ENCODE measurements around the gene GRM7.

Gene GRM7

GRCh38 chr3:7290077-7290825, 429.3 kb downstream of the GRM7 start:
- WGBS, 2 experiments (ENCODE audit: insufficient coverage in 2 of 2): no CpG with 5 or more reads among the region's 1 CpG
- Histone ChIP-seq H3K9me3 (ENCODE audit: control insufficient read depth, low read length) (no peaks in the 10 kb centered on the region), H3K4me3 (ENCODE audit: extremely low read depth, insufficient read depth, low read length, poor library complexity, severe bottlenecking) (no peak overlapping the region), H3K36me3 (ENCODE audit: control insufficient read depth, insufficient read depth, low read length) (no peaks in the 10 kb centered on the region), H3K4me1 (ENCODE audit: control insufficient read depth, insufficient read depth, low read length, poor library complexity, severe bottlenecking) (peaks cover 9% of the 10 kb centered on the region), H3K27ac (ENCODE audit: low read depth, low read length, severe bottlenecking) (no peak overlapping the region)

GRCh38 chr3:7292362-7292761, 431.4 kb downstream of the GRM7 start:
- H3K4me1 ChIP-seq (ENCODE audit: control insufficient read depth, insufficient read depth, low read length, poor library complexity, severe bottlenecking): peaks cover under 1% of the 10 kb centered on the region
- no peaks in the 10 kb centered on the region for H3K36me3 ChIP-seq (ENCODE audit: control insufficient read depth, insufficient read depth, low read length)
- WGBS, 2 experiments (ENCODE audit: insufficient coverage in 2 of 2): 100% methylated on average over 1 to 2 of the region's 2 CpGs
- H3K9me3 ChIP-seq (ENCODE audit: control insufficient read depth, low read length): no peaks in the 10 kb centered on the region
- H3K4me3 ChIP-seq (ENCODE audit: extremely low read depth, insufficient read depth, low read length, poor library complexity, severe bottlenecking): no peak overlapping the region
- H3K27ac ChIP-seq (ENCODE audit: low read depth, low read length, severe bottlenecking): no peak overlapping the region

- H3K9me3 ChIP-seq (ENCODE audit: control insufficient read depth, low read length): no peaks in the 10 kb centered on the region
- WGBS, 2 experiments (ENCODE audit: insufficient coverage in 2 of 2): 100% methylated on average over 2 to 3 of the region's 7 CpGs
- H3K4me1 ChIP-seq (ENCODE audit: control insufficient read depth, insufficient read depth, low read length, poor library complexity, severe bottlenecking): no peaks in the 10 kb centered on the region
- H3K27ac ChIP-seq (ENCODE audit: low read depth, low read length, severe bottlenecking): no peak overlapping the region
- H3K4me3 ChIP-seq (ENCODE audit: extremely low read depth, insufficient read depth, low read length, poor library complexity, severe bottlenecking): no peak overlapping the region
- no peaks in the 10 kb centered on the region for H3K36me3 ChIP-seq (ENCODE audit: control insufficient read depth, insufficient read depth, low read length)
These were observed 432.4 kb downstream of the GRM7 start for GRCh38 chr3:7293286-7293685.

GRCh38 chr3:7305561-7305960, 444.6 kb downstream of the GRM7 start:
- Histone ChIP-seq H3K4me1 (ENCODE audit: control insufficient read depth, insufficient read depth, low read length, poor library complexity, severe bottlenecking) (peaks cover 30% of the 10 kb centered on the region), H3K4me3 (ENCODE audit: extremely low read depth, insufficient read depth, low read length, poor library complexity, severe bottlenecking) (no peak overlapping the region), H3K27ac (ENCODE audit: low read depth, low read length, severe bottlenecking) (no peak overlapping the region), H3K9me3 (ENCODE audit: control insufficient read depth, low read length) (peaks cover 5% of the 10 kb centered on the region), H3K36me3 (ENCODE audit: control insufficient read depth, insufficient read depth, low read length) (no peaks in the 10 kb centered on the region)
- WGBS, 2 experiments (ENCODE audit: insufficient coverage in 2 of 2): no CpG with 5 or more reads among the region's 1 CpG

GRCh38 chr3:7306901-7307300, 446.0 kb downstream of the GRM7 start:
- H3K27ac ChIP-seq (ENCODE audit: low read depth, low read length, severe bottlenecking): peak overlapping the region; percentile 42
- H3K4me3 ChIP-seq (ENCODE audit: extremely low read depth, insufficient read depth, low read length, poor library complexity, severe bottlenecking): no peak overlapping the region
- peaks cover 5% of the 10 kb centered on the region for H3K9me3 ChIP-seq (ENCODE audit: control insufficient read depth, low read length)
- WGBS, 2 experiments (ENCODE audit: insufficient coverage in 2 of 2): 80 to 90% methylated on average over 1 to 3 of the region's 3 CpGs
- peaks cover 30% of the 10 kb centered on the region for H3K4me1 ChIP-seq (ENCODE audit: control insufficient read depth, insufficient read depth, low read length, poor library complexity, severe bottlenecking)
- no peaks in the 10 kb centered on the region for H3K36me3 ChIP-seq (ENCODE audit: control insufficient read depth, insufficient read depth, low read length)

GRCh38 chr3:7307410-7307809, 446.5 kb downstream of the GRM7 start:
- H3K9me3 ChIP-seq (ENCODE audit: control insufficient read depth, low read length): peaks cover 5% of the 10 kb centered on the region
- H3K4me3 ChIP-seq (ENCODE audit: extremely low read depth, insufficient read depth, low read length, poor library complexity, severe bottlenecking): no peak overlapping the region
- peaks cover 30% of the 10 kb centered on the region for H3K4me1 ChIP-seq (ENCODE audit: control insufficient read depth, insufficient read depth, low read length, poor library complexity, severe bottlenecking)
- H3K36me3 ChIP-seq (ENCODE audit: control insufficient read depth, insufficient read depth, low read length): no peaks in the 10 kb centered on the region
- H3K27ac ChIP-seq (ENCODE audit: low read depth, low read length, severe bottlenecking): peak overlapping the region; percentile 43
- WGBS, 2 experiments (ENCODE audit: insufficient coverage in 2 of 2): 100% methylated on average over 1 of the region's 2 CpGs; no CpG with 5 or more reads in 1 of the 2 experiments

- Histone ChIP-seq H3K27ac (ENCODE audit: low read depth, low read length, severe bottlenecking) (peak overlapping the region; percentile 80), H3K36me3 (ENCODE audit: control insufficient read depth, insufficient read depth, low read length) (no peaks in the 10 kb centered on the region), H3K9me3 (ENCODE audit: control insufficient read depth, low read length) (peaks cover 2% of the 10 kb centered on the region), H3K4me1 (ENCODE audit: control insufficient read depth, insufficient read depth, low read length, poor library complexity, severe bottlenecking) (peaks cover 30% of the 10 kb centered on the region), H3K4me3 (ENCODE audit: extremely low read depth, insufficient read depth, low read length, poor library complexity, severe bottlenecking) (no peak overlapping the region)
- 37 to 70% methylated on average over 1 to 2 of the region's 3 CpGs for WGBS, 2 experiments (ENCODE audit: insufficient coverage in 2 of 2)
These were observed 448.8 kb downstream of the GRM7 start for GRCh38 chr3:7309641-7310102.

GRCh38 chr3:7315037-7315436, 454.1 kb downstream of the GRM7 start:
- no peaks in the 10 kb centered on the region for H3K4me1 ChIP-seq (ENCODE audit: control insufficient read depth, insufficient read depth, low read length, poor library complexity, severe bottlenecking)
- H3K36me3 ChIP-seq (ENCODE audit: control insufficient read depth, insufficient read depth, low read length): no peaks in the 10 kb centered on the region
- no peak overlapping the region for H3K27ac ChIP-seq (ENCODE audit: low read depth, low read length, severe bottlenecking)
- 86 to 91% methylated on average over 1 of the region's 1 CpG for WGBS, 2 experiments (ENCODE audit: insufficient coverage in 2 of 2)
- peaks cover 8% of the 10 kb centered on the region for H3K9me3 ChIP-seq (ENCODE audit: control insufficient read depth, low read length)
- no peak overlapping the region for H3K4me3 ChIP-seq (ENCODE audit: extremely low read depth, insufficient read depth, low read length, poor library complexity, severe bottlenecking)

GRCh38 chr3:7322957-7323669, 462.2 kb downstream of the GRM7 start:
- Histone ChIP-seq H3K27ac (ENCODE audit: low read depth, low read length, severe bottlenecking) (no peak overlapping the region), H3K4me3 (ENCODE audit: extremely low read depth, insufficient read depth, low read length, poor library complexity, severe bottlenecking) (no peak overlapping the region), H3K9me3 (ENCODE audit: control insufficient read depth, low read length) (no peaks in the 10 kb centered on the region), H3K4me1 (ENCODE audit: control insufficient read depth, insufficient read depth, low read length, poor library complexity, severe bottlenecking) (no peaks in the 10 kb centered on the region), H3K36me3 (ENCODE audit: control insufficient read depth, insufficient read depth, low read length) (no peaks in the 10 kb centered on the region)
- 70 to 100% methylated on average over 2 of the region's 3 CpGs for WGBS, 2 experiments (ENCODE audit: insufficient coverage in 2 of 2)

GRCh38 chr3:7328339-7328738, 467.4 kb downstream of the GRM7 start:
- WGBS, 2 experiments (ENCODE audit: insufficient coverage in 2 of 2): 75% methylated on average over 1 of the region's 1 CpG; no CpG with 5 or more reads in 1 of the 2 experiments
- H3K4me1 ChIP-seq (ENCODE audit: control insufficient read depth, insufficient read depth, low read length, poor library complexity, severe bottlenecking): no peaks in the 10 kb centered on the region
- H3K4me3 ChIP-seq (ENCODE audit: extremely low read depth, insufficient read depth, low read length, poor library complexity, severe bottlenecking): no peak overlapping the region
- no peak overlapping the region for H3K27ac ChIP-seq (ENCODE audit: low read depth, low read length, severe bottlenecking)
- no peaks in the 10 kb centered on the region for H3K36me3 ChIP-seq (ENCODE audit: control insufficient read depth, insufficient read depth, low read length)
- no peaks in the 10 kb centered on the region for H3K9me3 ChIP-seq (ENCODE audit: control insufficient read depth, low read length)

GRCh38 chr3:7332696-7333095, 471.8 kb downstream of the GRM7 start:
- Histone ChIP-seq H3K4me1 (ENCODE audit: control insufficient read depth, insufficient read depth, low read length, poor library complexity, severe bottlenecking) (no peaks in the 10 kb centered on the region), H3K4me3 (ENCODE audit: extremely low read depth, insufficient read depth, low read length, poor library complexity, severe bottlenecking) (no peak overlapping the region), H3K36me3 (ENCODE audit: control insufficient read depth, insufficient read depth, low read length) (no peaks in the 10 kb centered on the region), H3K9me3 (ENCODE audit: control insufficient read depth, low read length) (no peaks in the 10 kb centered on the region), H3K27ac (ENCODE audit: low read depth, low read length, severe bottlenecking) (no peak overlapping the region)
- 76 to 87% methylated on average over 2 of the region's 2 CpGs for WGBS, 2 experiments (ENCODE audit: insufficient coverage in 2 of 2)
